Vagina (tissue), 2 donors: ENCODE results near the gene ACSL6. TPM values are rescaled to one million over a fixed set of nuclear protein-coding genes. Genes with fewer than 3 reads are reported as not detected.

Experiments
- DNase-seq, 2 donors: peaks; one replicate each; pipeline ENCODE4 v3.0.0-alpha.2; 2017; ENCODE audit errors: extremely low spot score in 2 of 2
- H3K27ac ChIP-seq: fragments of 200-600 bp; sonication (generic); one replicate; pipeline ENCODE4 v1.5.1; 2019
- H3K27me3 ChIP-seq: fragments of 200-600 bp; sonication (generic); one replicate; pipeline ENCODE4 v1.5.1; 2019
- H3K36me3 ChIP-seq, 2 donors: fragments of 200-600 bp; sonication (generic); one replicate each; pipeline ENCODE4 v1.5.1; 2017 to 2019
- H3K4me1 ChIP-seq: fragments of 200-600 bp; sonication (generic); one replicate; pipeline ENCODE4 v1.5.1; 2019
- H3K4me3 ChIP-seq, 2 donors: fragments of 200-600 bp; sonication (generic); 1 replicate in 1 of 2; 2 replicates in 1 of 2; pipeline ENCODE4 v1.5.1; 2016 to 2019
- H3K9me3 ChIP-seq: fragments of 200-600 bp; sonication (generic); one replicate; pipeline ENCODE4 v1.5.1; 2019
- POLR2A ChIP-seq, 2 donors: fragments of 450-650 bp; IDR thresholded peaks; one replicate each; pipeline ENCODE4 v1.6.1; 2017; ENCODE audit warnings: antibody characterized with exemption in 2 of 2, mild to moderate bottlenecking in 2 of 2, moderate library complexity in 2 of 2
- POLR2AphosphoS5 ChIP-seq, 2 donors: sonication (generic); formaldehyde crosslinking; IDR thresholded peaks; one replicate each; pipeline ENCODE4 v1.9.0; 2017; ENCODE audit warnings: antibody characterized with exemption in 2 of 2, mild to moderate bottlenecking in 2 of 2, low read depth in 1 of 2; ENCODE audit not compliant: insufficient read depth in 1 of 2
- intact Hi-C: fragments of 100-400 bp; cut with DNase I; formaldehyde crosslinking; loops from one replicate; pipeline ENCODE4 v1.15.1; 2023
- total RNA-seq: library from RNA; depleted of rRNA; stranded (reverse); fragments of >200 nt; gene quantifications from one replicate; pipeline ENCODE4 v1.2.3, GENCODE V29; 2016
- TF ChIP-seq, protein P1 (sequence below), 3 experiments: fragments of 450-650 bp in 2 of 3; fragments of 200-600 bp in 1 of 3; sonication (generic) in 1 of 3; IDR thresholded peaks; one replicate each; pipeline ENCODE4 v1.5.1; 2017 to 2019; ENCODE audit warnings: antibody characterized with exemption in 3 of 3, mild to moderate bottlenecking in 2 of 3, moderate library complexity in 2 of 3

The ACSL6 gene
- total RNA-seq, 1 donor from 2014 or later: 0.49 TPM

DNA sequence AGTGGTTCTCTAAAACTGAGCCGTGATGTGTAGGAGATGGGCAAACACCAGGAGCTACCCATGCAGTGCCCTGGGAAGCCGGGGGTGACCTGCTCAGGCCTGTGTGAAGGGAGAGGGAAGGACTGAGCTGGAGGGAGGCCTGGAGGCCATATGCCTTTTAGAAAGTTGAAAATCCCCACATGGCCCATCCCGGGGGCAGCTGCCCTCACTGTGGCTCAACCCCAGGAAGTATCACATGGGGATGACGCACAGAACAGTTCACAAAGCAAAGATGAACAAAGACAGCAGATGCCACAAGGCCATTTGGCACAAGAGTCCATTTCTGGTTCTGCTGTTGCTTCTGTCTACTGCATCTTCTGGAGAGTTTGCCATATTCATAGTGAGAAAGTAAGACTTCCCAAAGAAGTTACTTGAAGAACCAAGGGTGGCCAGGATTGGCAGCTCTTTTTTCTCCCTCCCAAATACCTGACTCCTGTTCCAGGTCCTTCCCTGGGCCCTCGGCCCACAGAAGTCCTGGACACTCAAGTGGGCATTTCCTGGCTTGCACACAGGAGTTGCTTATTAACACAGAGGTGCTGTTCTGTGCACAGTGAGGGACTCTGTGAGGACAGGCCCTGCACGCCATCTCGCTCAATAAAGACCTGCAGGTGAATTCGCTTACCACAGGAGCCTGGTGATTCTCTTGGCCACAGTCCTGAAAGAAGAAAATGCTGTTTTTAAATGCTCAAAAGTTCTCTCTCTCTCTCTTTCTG lies 25.1 kb downstream of the ACSL6 start:
- Histone ChIP-seq H3K4me1 (no peaks in the 10 kb centered on the region), H3K27ac (no peak overlapping the region), H3K9me3 (no peaks in the 10 kb centered on the region), H3K27me3 (no peaks in the 10 kb centered on the region), H3K36me3 (no peaks in the 10 kb centered on the region), H3K4me3 (no peak overlapping the region)
- DNase-seq: no peak
- intact Hi-C loops: no loop called here
- TF ChIP-seq, protein P1, sequence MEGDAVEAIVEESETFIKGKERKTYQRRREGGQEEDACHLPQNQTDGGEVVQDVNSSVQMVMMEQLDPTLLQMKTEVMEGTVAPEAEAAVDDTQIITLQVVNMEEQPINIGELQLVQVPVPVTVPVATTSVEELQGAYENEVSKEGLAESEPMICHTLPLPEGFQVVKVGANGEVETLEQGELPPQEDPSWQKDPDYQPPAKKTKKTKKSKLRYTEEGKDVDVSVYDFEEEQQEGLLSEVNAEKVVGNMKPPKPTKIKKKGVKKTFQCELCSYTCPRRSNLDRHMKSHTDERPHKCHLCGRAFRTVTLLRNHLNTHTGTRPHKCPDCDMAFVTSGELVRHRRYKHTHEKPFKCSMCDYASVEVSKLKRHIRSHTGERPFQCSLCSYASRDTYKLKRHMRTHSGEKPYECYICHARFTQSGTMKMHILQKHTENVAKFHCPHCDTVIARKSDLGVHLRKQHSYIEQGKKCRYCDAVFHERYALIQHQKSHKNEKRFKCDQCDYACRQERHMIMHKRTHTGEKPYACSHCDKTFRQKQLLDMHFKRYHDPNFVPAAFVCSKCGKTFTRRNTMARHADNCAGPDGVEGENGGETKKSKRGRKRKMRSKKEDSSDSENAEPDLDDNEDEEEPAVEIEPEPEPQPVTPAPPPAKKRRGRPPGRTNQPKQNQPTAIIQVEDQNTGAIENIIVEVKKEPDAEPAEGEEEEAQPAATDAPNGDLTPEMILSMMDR (IDR thresholded peaks at IDR 0.05): no peak
- TF ChIP-seq POLR2AphosphoS5 (IDR thresholded peaks at IDR 0.05; ENCODE audit: insufficient read depth in 1 of 2, low read depth in 1 of 2) (no peak), POLR2A (IDR thresholded peaks at IDR 0.05) (no peak)

DNA sequence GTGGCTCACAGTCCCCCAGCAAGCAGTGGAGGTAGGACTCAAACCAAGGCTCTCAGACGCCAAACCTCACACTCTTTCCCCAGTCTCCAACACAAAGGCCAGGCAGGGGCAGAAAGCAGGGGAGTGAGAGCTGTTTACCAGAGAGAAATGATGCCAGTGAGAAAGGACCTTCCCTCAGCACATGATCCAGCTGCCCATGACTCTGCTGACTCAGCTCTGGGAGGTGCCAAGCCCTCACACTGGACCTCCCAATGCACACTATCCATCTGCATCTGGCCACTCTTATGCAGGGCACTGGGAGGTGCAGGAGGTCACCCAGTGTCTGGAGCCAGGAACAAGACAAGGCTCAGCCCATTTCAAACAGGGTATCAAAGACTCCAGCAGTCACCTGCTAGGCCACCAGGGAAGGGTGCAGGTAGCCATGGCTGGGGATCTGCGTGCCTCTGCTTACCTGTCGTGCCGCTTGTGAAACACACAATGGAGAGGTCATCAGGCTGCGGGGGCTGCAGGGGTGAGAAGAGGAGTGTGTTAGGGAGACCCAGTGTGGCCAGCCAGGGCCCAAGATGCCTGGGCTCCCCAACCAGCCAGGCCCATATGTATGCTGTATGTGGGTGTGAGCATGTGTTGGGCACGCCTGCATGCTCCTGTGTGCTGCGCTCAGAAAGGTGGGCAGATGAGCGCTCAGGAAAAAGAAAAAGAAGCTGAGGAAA lies 26.3 kb downstream of the ACSL6 start:
- intact Hi-C loops: no loop called here
- DNase-seq: no peak

DNA sequence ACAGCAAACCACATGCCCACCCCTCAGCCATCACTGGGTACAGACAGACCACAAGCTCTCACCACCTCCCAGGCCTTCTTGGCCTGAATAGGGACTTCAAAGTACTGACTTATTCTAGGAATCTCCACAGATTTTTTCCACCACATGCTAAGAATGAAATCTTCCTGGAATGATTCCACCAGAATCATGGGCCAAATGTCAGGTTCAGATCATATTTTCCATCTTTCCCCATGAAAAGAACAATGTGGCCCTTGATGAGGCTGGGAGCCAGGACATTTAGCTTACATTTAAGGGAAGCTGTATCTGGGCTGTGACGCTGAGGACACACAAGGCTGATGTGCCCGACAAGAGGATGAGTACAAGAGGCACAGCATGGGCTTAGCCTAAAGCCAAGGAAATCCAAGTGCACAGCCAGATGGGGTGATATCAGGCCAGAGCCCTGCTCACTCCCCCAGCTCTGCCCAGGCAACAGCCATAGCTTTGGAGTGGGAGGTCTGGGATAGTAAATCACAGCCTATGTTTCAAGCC lies 28.1 kb downstream of the ACSL6 start:
- TF ChIP-seq, protein P1 (IDR thresholded peaks at IDR 0.05): no peak
- no peak for TF ChIP-seq POLR2AphosphoS5 (IDR thresholded peaks at IDR 0.05; ENCODE audit: insufficient read depth in 1 of 2, low read depth in 1 of 2)
- TF ChIP-seq POLR2A (IDR thresholded peaks at IDR 0.05): no peak
- no peaks in the 10 kb centered on the region for H3K9me3 ChIP-seq
- H3K36me3 ChIP-seq: no peaks in the 10 kb centered on the region
- no peak overlapping the region for H3K4me3 ChIP-seq
- no peak overlapping the region for H3K27ac ChIP-seq
- intact Hi-C loops: no loop called here
- no peaks in the 10 kb centered on the region for H3K27me3 ChIP-seq
- no peaks in the 10 kb centered on the region for H3K4me1 ChIP-seq
- no peak for DNase-seq

More for the DNA sequence above, 26.3 kb downstream of the ACSL6 start:
- H3K27me3 ChIP-seq: no peaks in the 10 kb centered on the region
- no peak overlapping the region for H3K4me3 ChIP-seq
- no peaks in the 10 kb centered on the region for H3K4me1 ChIP-seq
- TF ChIP-seq POLR2A (IDR thresholded peaks at IDR 0.05) (no peak), POLR2AphosphoS5 (IDR thresholded peaks at IDR 0.05; ENCODE audit: insufficient read depth in 1 of 2, low read depth in 1 of 2) (no peak)
- TF ChIP-seq, protein P1 (IDR thresholded peaks at IDR 0.05): no peak
- H3K9me3 ChIP-seq: no peaks in the 10 kb centered on the region
- H3K36me3 ChIP-seq: no peaks in the 10 kb centered on the region
- H3K27ac ChIP-seq: no peak overlapping the region

DNA sequence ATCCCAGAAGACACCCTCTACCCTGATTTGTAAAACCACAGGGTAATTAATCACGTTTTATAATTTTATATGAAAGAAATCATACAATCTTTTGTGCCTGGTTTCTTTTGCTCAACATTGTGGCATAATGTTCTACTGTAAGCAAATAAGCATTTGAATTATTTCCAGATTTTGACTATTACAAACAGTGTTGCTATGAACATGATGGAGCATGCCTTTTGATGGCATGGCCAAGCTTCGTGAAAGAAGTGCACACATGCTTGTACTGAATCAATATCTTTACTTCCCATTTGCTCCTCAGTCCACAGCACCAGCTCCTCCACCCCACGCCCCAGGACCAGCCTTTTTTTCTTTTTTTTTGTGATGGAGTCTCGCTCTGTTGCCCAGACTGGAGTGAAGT lies 29.9 kb downstream of the ACSL6 start:
- Histone ChIP-seq H3K36me3 (no peaks in the 10 kb centered on the region), H3K4me1 (no peaks in the 10 kb centered on the region), H3K9me3 (no peaks in the 10 kb centered on the region), H3K4me3 (no peak overlapping the region), H3K27me3 (no peaks in the 10 kb centered on the region), H3K27ac (no peak overlapping the region)
- intact Hi-C loops: no loop called here
- no peak for TF ChIP-seq POLR2A (IDR thresholded peaks at IDR 0.05)
- TF ChIP-seq, protein P1 (IDR thresholded peaks at IDR 0.05): no peak
- no peak for TF ChIP-seq POLR2AphosphoS5 (IDR thresholded peaks at IDR 0.05; ENCODE audit: insufficient read depth in 1 of 2, low read depth in 1 of 2)
- DNase-seq: no peak
